Neuronal stem cell (in vitro differentiated cells): Measurements from ENCODE around the gene TMEM208.

Experiments
- DNase-seq: peaks from one replicate; pipeline ENCODE4 v3.0.0-alpha.2; 2013; ENCODE audit warnings: low spot score
- H2AFZ ChIP-seq: one replicate; pipeline ENCODE4 v1.6.1; 2013; ENCODE audit warnings: mild to moderate bottlenecking, low read length, inconsistent platforms
- H2AK5ac ChIP-seq: 2 replicates; pipeline ENCODE4 v1.6.1; 2013; ENCODE audit warnings: low read depth, mild to moderate bottlenecking, inconsistent platforms, low read length, moderate library complexity, mixed read lengths
- H2BK120ac ChIP-seq: 2 replicates; pipeline ENCODE4 v1.6.1; 2013; ENCODE audit warnings: low read depth, mild to moderate bottlenecking, inconsistent platforms, low read length, moderate library complexity, mixed read lengths
- H2BK12ac ChIP-seq: one replicate; pipeline ENCODE4 v1.6.1; 2013; ENCODE audit warnings: low read length, inconsistent platforms
- H2BK15ac ChIP-seq: 2 replicates; pipeline ENCODE4 v1.6.1; 2013; ENCODE audit warnings: mild to moderate bottlenecking, low read length, inconsistent platforms, mixed read lengths
- H2BK5ac ChIP-seq: one replicate; pipeline ENCODE4 v1.6.1; 2013; ENCODE audit warnings: inconsistent platforms, mild to moderate bottlenecking, low read length, moderate library complexity
- H3K14ac ChIP-seq: one replicate; pipeline ENCODE4 v1.6.1; 2013; ENCODE audit warnings: low read length, inconsistent platforms
- H3K18ac ChIP-seq: 2 replicates; pipeline ENCODE4 v1.6.1; 2013; ENCODE audit warnings: low read length, inconsistent platforms
- H3K23ac ChIP-seq: 2 replicates; pipeline ENCODE4 v1.6.1; 2013; ENCODE audit warnings: low read depth, mild to moderate bottlenecking, mixed read lengths, low read length, inconsistent platforms; ENCODE audit not compliant: poor library complexity
- H3K27ac ChIP-seq: replicated peaks from 3 replicates; pipeline ENCODE4 v1.5.1; 2013; ENCODE audit warnings: low read length, inconsistent platforms
- H3K27me3 ChIP-seq, 3 experiments: 2 replicates each; pipeline ENCODE4 v1.6.1; 2013; ENCODE audit warnings: low read length in 3 of 3, mild to moderate bottlenecking in 2 of 3, inconsistent platforms in 1 of 3, low read depth in 1 of 3, mixed read lengths in 1 of 3, moderate library complexity in 1 of 3; ENCODE audit not compliant: control insufficient read depth in 3 of 3, insufficient read depth in 3 of 3
- H3K36me3 ChIP-seq, 2 donors: replicated peaks in 1 of 2; 2 replicates each; pipeline ENCODE4 v1.6.1; 2013; ENCODE audit warnings: low read length in 2 of 2; ENCODE audit not compliant: control insufficient read depth in 2 of 2, insufficient read depth in 2 of 2
- H3K4ac ChIP-seq: 2 replicates; pipeline ENCODE4 v1.6.1; 2013; ENCODE audit warnings: inconsistent platforms, mild to moderate bottlenecking, low read length, moderate library complexity
- H3K4me1 ChIP-seq, 2 donors: 1 replicate in 1 of 2; 2 replicates in 1 of 2; pipeline ENCODE4 v1.6.1; 2013; ENCODE audit warnings: low read length in 2 of 2, low read depth in 1 of 2; ENCODE audit not compliant: control insufficient read depth in 2 of 2, insufficient read depth in 1 of 2
- H3K4me2 ChIP-seq: one replicate; pipeline ENCODE4 v1.6.1; 2013; ENCODE audit warnings: mild to moderate bottlenecking, low read length, inconsistent platforms; ENCODE audit not compliant: insufficient read depth, poor library complexity, severe bottlenecking
- H3K4me3 ChIP-seq, 2 donors: 2 replicates each; pipeline ENCODE4 v1.5.1; 2013; ENCODE audit warnings: low read length in 2 of 2, mild to moderate bottlenecking in 2 of 2, inconsistent platforms in 1 of 2, moderate library complexity in 1 of 2
- H3K79me1 ChIP-seq: one replicate; pipeline ENCODE4 v1.6.1; 2013; ENCODE audit warnings: low read depth, mild to moderate bottlenecking, inconsistent platforms, low read length, moderate library complexity
- H3K9ac ChIP-seq: one replicate; pipeline ENCODE4 v1.6.1; 2013; ENCODE audit warnings: mild to moderate bottlenecking, low read depth, low read length, inconsistent platforms; ENCODE audit not compliant: poor library complexity
- H3K9me3 ChIP-seq, 2 donors: replicated peaks in 1 of 2; 2 replicates each; pipeline versions ENCODE3 to v1.6.1; 2013; ENCODE audit warnings: low read length in 2 of 2, mild to moderate bottlenecking in 2 of 2, inconsistent platforms in 1 of 2, low read depth in 1 of 2, mixed read lengths in 1 of 2, moderate library complexity in 1 of 2; ENCODE audit not compliant: control insufficient read depth in 2 of 2, insufficient read depth in 1 of 2
- H4K8ac ChIP-seq: one replicate; pipeline ENCODE4 v1.6.1; 2013; ENCODE audit warnings: low read depth, mild to moderate bottlenecking, inconsistent platforms, low read length, moderate library complexity
- H4K91ac ChIP-seq: one replicate; pipeline ENCODE4 v1.6.1; 2013; ENCODE audit warnings: low read length, low read depth, mild to moderate bottlenecking, inconsistent platforms; ENCODE audit not compliant: poor library complexity
- WGBS, 2 donors: extraction: QIAGEN DNeasy Blood & Tissue Kit; methylation state at CpG; one replicate each; pipeline ENCODE4 v1.1.7; 2013; ENCODE audit warnings: missing lambda C conversion rate in 2 of 2, mixed read lengths in 1 of 2; ENCODE audit not compliant: insufficient read length in 2 of 2, insufficient replicate concordance in 1 of 2; ENCODE audit errors: extremely low coverage in 2 of 2; 5-methylcytosine and 5-hydroxymethylcytosine counted together

The TMEM208 gene

GRCh38 chr16:67256701-67257230 is 29.8 kb downstream of the TMEM208 start:
- DNase-seq = no peak
- Histone ChIP-seq H3K4ac (no peak overlapping the region), H2BK12ac (no peak overlapping the region), H3K4me2 (no peak overlapping the region), H3K9ac (no peak overlapping the region), H4K91ac (no peak overlapping the region), H3K79me1 (peaks cover 2% of the 10 kb centered on the region), H3K4me3 (no peak overlapping the region), H2BK5ac (no peak overlapping the region), H2BK120ac (no peak overlapping the region), H4K8ac (no peak overlapping the region), H3K18ac (no peak overlapping the region), H3K9me3 (no peaks in the 10 kb centered on the region), H2BK15ac (no peak overlapping the region), H3K14ac (no peak overlapping the region), H2AK5ac (peak overlapping the region; percentile 50), H3K27me3 (no peaks in the 10 kb centered on the region), H3K36me3 (no peaks in the 10 kb centered on the region), H3K4me1 (no peaks in the 10 kb centered on the region), H2AFZ (no peak overlapping the region), H3K27ac (no peak overlapping the region), H3K23ac (peak overlapping the region; percentile 48)
- no CpG with 5 or more reads among the region's 11 CpGs for WGBS, 2 donors

- Histone ChIP-seq H3K27ac (no peak overlapping the region), H2AFZ (no peak overlapping the region), H2AK5ac (no peak overlapping the region), H3K4me3 (no peak overlapping the region), H2BK120ac (no peak overlapping the region), H3K79me1 (peaks cover 2% of the 10 kb centered on the region), H3K9ac (no peak overlapping the region), H3K4me2 (no peak overlapping the region), H4K8ac (no peak overlapping the region), H2BK15ac (no peak overlapping the region), H3K14ac (no peak overlapping the region), H3K4me1 (no peaks in the 10 kb centered on the region), H4K91ac (no peak overlapping the region), H3K23ac (no peak overlapping the region), H3K27me3 (no peaks in the 10 kb centered on the region), H3K18ac (no peak overlapping the region), H2BK5ac (no peak overlapping the region), H3K4ac (no peak overlapping the region), H3K36me3 (no peaks in the 10 kb centered on the region), H3K9me3 (no peaks in the 10 kb centered on the region), H2BK12ac (no peak overlapping the region)
- DNase-seq = no peak
- WGBS, 2 donors = no CpG with 5 or more reads among the region's 4 CpGs
Measured at GRCh38 chr16:67257486-67258160, 30.7 kb downstream of the TMEM208 start.

- WGBS, 2 donors = no CpG with 5 or more reads among the region's 11 CpGs
- DNase-seq = no peak
Measured at GRCh38 chr16:67258161-67258835, 31.4 kb downstream of the TMEM208 start.

GRCh38 chr16:67259705-67260104 is 32.8 kb downstream of the TMEM208 start:
- Histone ChIP-seq H3K4ac (no peak overlapping the region), H3K9ac (peak overlapping the region; percentile 72), H3K23ac (no peak overlapping the region), H3K27me3 (no peaks in the 10 kb centered on the region), H3K14ac (no peak overlapping the region), H2BK12ac (no peak overlapping the region), H4K8ac (no peak overlapping the region), H2BK15ac (no peak overlapping the region), H3K27ac (no peak overlapping the region), H3K18ac (no peak overlapping the region), H3K9me3 (no peaks in the 10 kb centered on the region), H4K91ac (no peak overlapping the region), H3K4me2 (no peak overlapping the region), H2BK120ac (no peak overlapping the region), H3K4me3 (peak overlapping the region in 1 of 2 donors; percentile 43), H2AK5ac (no peak overlapping the region), H3K4me1 (no peaks in the 10 kb centered on the region), H2AFZ (no peak overlapping the region), H2BK5ac (no peak overlapping the region), H3K79me1 (peaks cover 2% of the 10 kb centered on the region), H3K36me3 (no peaks in the 10 kb centered on the region)
- no CpG with 5 or more reads among the region's 12 CpGs for WGBS, 2 donors
- no peak for DNase-seq

More at GRCh38 chr16:67258161-67258835, 31.4 kb downstream of the TMEM208 start:
- H2BK12ac ChIP-seq = no peak overlapping the region
- H3K9me3 ChIP-seq = no peaks in the 10 kb centered on the region
- H3K18ac ChIP-seq = no peak overlapping the region
- H3K36me3 ChIP-seq = no peaks in the 10 kb centered on the region
- no peak overlapping the region for H3K4me3 ChIP-seq
- H3K23ac ChIP-seq = peak overlapping the region; percentile 3
- H3K27ac ChIP-seq = no peak overlapping the region
- no peak overlapping the region for H3K9ac ChIP-seq
- H2AFZ ChIP-seq = no peak overlapping the region
- no peak overlapping the region for H2BK5ac ChIP-seq
- H2AK5ac ChIP-seq = no peak overlapping the region
- no peak overlapping the region for H2BK120ac ChIP-seq
- peak overlapping the region; percentile 63 for H3K14ac ChIP-seq
- no peaks in the 10 kb centered on the region for H3K27me3 ChIP-seq
- H4K91ac ChIP-seq = no peak overlapping the region
- H3K4me1 ChIP-seq = no peaks in the 10 kb centered on the region
- H2BK15ac ChIP-seq = no peak overlapping the region
- H3K4ac ChIP-seq = no peak overlapping the region
- peaks cover 2% of the 10 kb centered on the region for H3K79me1 ChIP-seq
- H3K4me2 ChIP-seq = no peak overlapping the region
- H4K8ac ChIP-seq = no peak overlapping the region
